Activated CD4-positive, alpha-beta T cell treated with anti-CD3 and anti-CD28 coated beads, Interleukin-2, amount 50 U/mL, for 16 hours (primary cell): Measurements from ENCODE around the gene EPHB2.

Experiments used
- DNase-seq: peaks from one replicate; pipeline ENCODE4 v3.0.0-alpha.2; 2020

The EPHB2 gene

DNA sequence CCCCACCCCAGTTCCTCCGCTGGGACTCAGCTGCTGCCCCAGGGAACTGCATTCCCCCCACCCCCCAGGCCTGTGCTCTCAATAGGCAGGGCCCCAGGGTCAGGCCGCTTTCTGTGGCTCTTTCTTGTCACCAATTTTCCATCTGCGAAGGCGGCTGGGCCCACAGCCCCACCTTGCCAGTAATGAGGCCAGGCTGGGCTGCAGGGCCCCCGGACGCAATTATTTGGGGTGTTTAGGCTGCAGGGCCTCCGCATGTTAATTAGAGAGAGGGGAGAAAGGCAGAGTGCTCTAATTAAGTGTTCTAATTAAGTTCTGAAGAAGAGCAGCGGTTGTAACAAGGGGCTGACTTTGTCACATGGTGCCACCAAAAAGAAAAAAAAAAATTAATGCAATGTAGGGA, 71.8 kb downstream of the EPHB2 start:
- no peak for DNase-seq

DNA sequence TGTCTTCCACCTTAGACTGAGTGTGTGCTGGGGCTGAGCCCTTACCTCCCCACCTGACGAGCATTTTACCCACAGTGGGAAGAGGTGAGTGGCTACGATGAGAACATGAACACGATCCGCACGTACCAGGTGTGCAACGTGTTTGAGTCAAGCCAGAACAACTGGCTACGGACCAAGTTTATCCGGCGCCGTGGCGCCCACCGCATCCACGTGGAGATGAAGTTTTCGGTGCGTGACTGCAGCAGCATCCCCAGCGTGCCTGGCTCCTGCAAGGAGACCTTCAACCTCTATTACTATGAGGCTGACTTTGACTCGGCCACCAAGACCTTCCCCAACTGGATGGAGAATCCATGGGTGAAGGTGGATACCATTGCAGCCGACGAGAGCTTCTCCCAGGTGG, 73.7 kb downstream of the EPHB2 start:
- no peak for DNase-seq

- DNase-seq = no peak
Observed at GRCh38 chr1:22784737-22785136, 74.1 kb downstream of the EPHB2 start.

DNA sequence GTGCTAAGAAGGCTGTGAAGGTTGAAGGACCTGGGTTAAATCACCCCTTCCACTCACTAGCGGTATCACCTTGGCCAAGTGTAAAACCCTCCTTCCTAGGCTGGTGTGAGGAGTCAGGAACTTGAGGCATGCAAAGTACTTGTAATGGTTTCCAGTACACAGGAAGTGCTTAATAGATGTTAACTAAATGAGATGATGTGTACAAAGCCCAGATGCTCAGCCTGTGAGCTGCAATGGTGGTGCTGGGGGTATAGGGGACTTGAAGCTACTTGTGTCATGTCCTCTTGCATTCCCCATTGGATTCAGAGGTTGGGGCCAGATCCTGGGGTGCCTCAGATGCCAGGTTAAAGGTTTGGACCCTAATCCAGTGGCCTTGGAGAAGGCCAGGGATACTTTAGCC, 75.5 kb downstream of the EPHB2 start:
- DNase-seq = no peak

GRCh38 chr1:22786719-22787489, 76.3 kb downstream of the EPHB2 start:
- no peak for DNase-seq

- no peak for DNase-seq
Observed at GRCh38 chr1:22787636-22788035, 77.0 kb downstream of the EPHB2 start.

DNA sequence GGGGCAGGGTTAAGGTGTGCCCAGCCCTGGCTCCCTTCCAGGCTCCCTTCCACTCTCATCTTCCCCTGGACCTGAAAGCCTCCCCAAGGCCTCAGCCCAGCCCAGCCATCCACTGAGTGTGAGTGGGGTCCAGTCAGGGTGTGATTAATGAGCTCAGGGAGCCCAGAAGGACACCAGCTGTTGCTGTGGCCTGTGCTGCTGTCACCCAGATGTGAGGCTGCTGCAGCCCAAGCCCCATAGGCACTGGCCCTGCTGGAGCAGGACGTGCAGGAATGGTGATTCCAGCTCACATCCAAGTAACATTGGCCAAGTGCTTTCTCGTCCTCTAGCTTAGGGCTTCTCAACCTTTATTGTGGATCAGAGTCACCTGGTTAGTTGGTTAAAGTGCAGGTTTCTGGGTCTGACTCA, 77.6 kb downstream of the EPHB2 start:
- DNase-seq = no peak

DNA sequence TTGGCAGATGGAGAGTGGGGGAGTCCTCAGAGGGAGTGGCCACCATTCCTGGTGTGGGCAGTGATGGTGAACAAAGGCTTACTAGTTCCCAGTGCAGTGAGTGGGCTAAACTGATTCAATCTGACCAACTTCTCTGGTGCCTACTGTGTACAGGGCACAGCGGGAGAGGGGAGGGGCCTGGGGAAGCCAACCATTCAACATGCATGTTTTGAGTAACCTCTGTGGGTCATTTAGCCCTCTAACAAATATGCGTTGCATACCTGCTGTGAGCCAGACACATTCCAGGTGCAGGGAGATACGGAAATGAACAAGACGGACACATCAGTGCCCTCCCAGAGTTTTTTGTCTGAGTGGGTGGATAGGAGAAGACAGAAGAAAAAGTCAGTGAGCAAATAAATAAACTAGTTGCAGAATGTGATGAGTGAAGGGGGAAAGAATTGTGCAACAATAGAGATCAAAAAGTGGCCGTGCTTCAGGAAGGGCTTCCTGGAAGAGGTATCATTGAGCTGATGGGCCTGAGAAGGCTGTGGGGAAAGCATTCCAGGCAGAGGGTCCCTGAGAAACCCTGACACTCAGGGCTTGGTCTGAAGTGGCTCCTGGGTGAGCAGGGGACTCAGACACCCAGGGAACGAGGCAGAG, 78.8 kb downstream of the EPHB2 start:
- DNase-seq = no peak

GRCh38 chr1:22790232-22791008, 79.8 kb downstream of the EPHB2 start:
- DNase-seq = no peak

- DNase-seq = no peak
Observed at GRCh38 chr1:22791831-22792347, 81.2 kb downstream of the EPHB2 start.

- no peak for DNase-seq
Observed at GRCh38 chr1:22792396-22793160, 81.9 kb downstream of the EPHB2 start.

DNA sequence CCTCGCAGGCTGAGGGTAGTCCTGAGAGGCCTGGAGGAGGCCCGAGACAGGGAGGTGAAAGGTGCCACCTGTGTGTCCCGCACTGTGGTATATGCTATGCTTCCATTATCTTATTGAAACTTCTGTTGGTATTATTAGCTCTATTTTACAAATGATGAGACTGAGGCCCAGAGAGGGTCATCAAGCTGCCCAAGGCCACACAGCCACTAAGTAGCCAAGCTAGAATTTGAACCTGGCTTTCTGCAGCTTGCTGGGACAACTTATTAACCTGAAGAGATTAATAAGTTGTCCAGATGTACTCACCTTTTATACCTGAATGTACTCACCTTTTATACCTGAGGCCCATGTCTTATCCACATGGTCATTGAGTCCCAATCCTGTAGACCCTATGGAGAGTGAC, 83.0 kb downstream of the EPHB2 start:
- no peak for DNase-seq

GRCh38 chr1:22794647-22795365, 84.2 kb downstream of the EPHB2 start:
- no peak for DNase-seq

GRCh38 chr1:22795366-22795714, 84.7 kb downstream of the EPHB2 start:
- no peak for DNase-seq

GRCh38 chr1:22796642-22797041, 86.0 kb downstream of the EPHB2 start:
- DNase-seq = no peak

DNA sequence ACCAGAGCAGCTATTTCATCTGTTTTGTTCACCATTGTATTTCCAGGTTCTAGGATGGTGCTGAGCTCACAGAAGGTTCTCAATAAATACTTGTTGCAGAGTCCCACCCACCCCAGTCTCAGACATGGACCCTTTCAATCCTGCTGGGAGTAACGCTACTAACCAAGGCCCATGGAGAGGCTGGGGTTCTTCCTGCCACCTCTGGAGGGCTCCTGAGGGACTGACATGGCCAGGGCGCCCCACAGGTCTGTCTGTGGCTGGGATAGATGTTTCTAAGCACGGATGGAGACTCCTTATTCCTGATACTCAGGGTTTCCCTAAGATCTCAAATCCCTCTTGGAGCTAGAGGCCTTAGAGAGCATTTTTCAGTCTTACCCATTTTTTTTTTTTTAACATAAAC, 87.4 kb downstream of the EPHB2 start:
- no peak for DNase-seq

DNA sequence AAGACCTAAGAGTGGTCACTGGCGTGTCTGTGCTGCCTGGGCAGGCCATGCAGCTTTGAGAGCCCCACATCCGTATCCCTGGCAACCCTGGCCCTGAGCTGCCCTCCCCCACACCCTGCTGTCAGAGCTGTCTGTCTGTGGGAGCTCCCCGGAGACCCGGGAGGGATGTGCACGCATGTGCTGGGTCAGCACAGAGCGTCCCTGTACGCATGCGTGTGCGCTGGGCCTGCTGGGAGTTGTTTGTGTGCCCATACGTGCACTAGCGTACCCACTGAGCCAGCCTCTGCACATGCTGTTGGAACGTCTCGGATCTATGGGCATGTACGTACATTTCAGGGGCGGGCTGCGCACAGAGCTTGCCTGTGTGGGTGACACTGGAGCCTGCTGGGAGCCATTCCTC, 89.3 kb downstream of the EPHB2 start:
- no peak for DNase-seq

- DNase-seq = no peak
Observed at GRCh38 chr1:22800629-22801028, 90.0 kb downstream of the EPHB2 start.

GRCh38 chr1:22801347-22801746, 90.7 kb downstream of the EPHB2 start:
- no peak for DNase-seq

DNA sequence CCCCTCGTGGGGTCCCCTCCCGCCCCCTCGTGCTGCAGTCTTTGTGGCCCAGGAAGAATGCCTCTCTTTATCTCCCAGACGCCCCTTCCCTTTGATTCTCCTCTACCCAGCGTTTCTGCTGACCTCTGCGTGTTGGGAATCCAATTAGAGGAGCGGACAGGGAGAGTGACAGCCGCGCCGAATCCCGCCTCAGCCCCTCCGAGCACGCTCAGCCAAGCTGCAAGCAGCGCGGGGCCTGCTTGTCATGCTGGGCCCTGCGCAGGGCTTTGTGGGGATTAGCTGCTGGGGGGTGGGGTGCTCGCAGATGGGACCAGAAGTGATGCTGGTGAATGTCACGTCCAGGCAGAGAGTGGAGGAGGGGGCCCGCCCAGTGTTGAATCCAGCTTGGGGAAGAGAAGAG, 91.1 kb downstream of the EPHB2 start:
- no peak for DNase-seq

GRCh38 chr1:22803833-22804232, 93.2 kb downstream of the EPHB2 start:
- no peak for DNase-seq

DNA sequence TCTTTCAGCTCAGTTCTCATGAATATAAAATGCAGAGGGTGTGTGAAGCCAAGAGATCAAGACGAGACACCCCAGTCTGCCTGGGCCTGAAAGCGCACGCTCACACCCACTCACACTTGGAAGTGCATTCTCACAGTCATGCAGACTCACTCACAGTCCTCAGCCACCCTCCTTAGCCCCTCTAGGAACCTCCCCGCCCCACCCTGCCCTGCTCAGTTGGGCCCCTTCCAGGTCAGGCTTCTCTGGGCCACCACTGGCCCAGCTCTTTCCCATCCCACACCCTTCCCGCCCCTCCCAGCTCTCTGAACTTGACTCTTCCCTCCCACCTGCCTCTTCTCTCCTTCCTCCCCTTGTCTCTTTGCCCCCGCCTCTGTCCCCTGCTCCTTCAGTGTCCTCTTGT, 93.8 kb downstream of the EPHB2 start:
- no peak for DNase-seq
